Measurements from ENCODE around the gene DPP6. TPM values are rescaled to one million over a fixed set of nuclear protein-coding genes. Genes with fewer than 3 reads are reported as not detected.

The DPP6 gene
- total RNA-seq, 1 donor from 2014 or later, result not detected

GRCh38 chr7:154566877-154567276 is 514.7 kb downstream of the DPP6 start:
- TF ChIP-seq CTCF (IDR thresholded peaks at IDR 0.05), result no peak
- no peak for DNase-seq (ENCODE audit: low spot score in 2 of 2)

GRCh38 chr7:154568346-154568745 is 516.1 kb downstream of the DPP6 start:
- H3K4me3 ChIP-seq, result no peak overlapping the region
- H3K4me1 ChIP-seq, result no peaks in the 10 kb centered on the region
- H3K9me3 ChIP-seq, result no peaks in the 10 kb centered on the region
- no peak for TF ChIP-seq CTCF (IDR thresholded peaks at IDR 0.05)
- no peak overlapping the region for H3K27ac ChIP-seq
- H3K27me3 ChIP-seq, result no peaks in the 10 kb centered on the region
- H3K36me3 ChIP-seq, result no peaks in the 10 kb centered on the region
- intact Hi-C loops (cut with DNase I), result no loop called here
- no peak for DNase-seq (ENCODE audit: low spot score in 2 of 2)

More at GRCh38 chr7:154566877-154567276, 514.7 kb downstream of the DPP6 start:
- Histone ChIP-seq H3K36me3 (no peaks in the 10 kb centered on the region), H3K27ac (no peak overlapping the region), H3K27me3 (no peaks in the 10 kb centered on the region), H3K9me3 (no peaks in the 10 kb centered on the region), H3K4me3 (no peak overlapping the region), H3K4me1 (no peaks in the 10 kb centered on the region)
- intact Hi-C loops (cut with DNase I), result no loop called here

- H3K4me3 ChIP-seq, result no peak overlapping the region
- no peak for DNase-seq (ENCODE audit: low spot score in 2 of 2)
- H3K9me3 ChIP-seq, result no peaks in the 10 kb centered on the region
- intact Hi-C loops (cut with DNase I), result no loop called here
- TF ChIP-seq CTCF (IDR thresholded peaks at IDR 0.05), result no peak
- no peaks in the 10 kb centered on the region for H3K27me3 ChIP-seq
- no peak overlapping the region for H3K27ac ChIP-seq
- no peaks in the 10 kb centered on the region for H3K36me3 ChIP-seq
- no peaks in the 10 kb centered on the region for H3K4me1 ChIP-seq
Measured at GRCh38 chr7:154569916-154570315, 517.7 kb downstream of the DPP6 start.

- no peak for DNase-seq (ENCODE audit: low spot score in 2 of 2)
- Histone ChIP-seq H3K36me3 (no peaks in the 10 kb centered on the region), H3K4me1 (no peaks in the 10 kb centered on the region), H3K27me3 (no peaks in the 10 kb centered on the region), H3K27ac (no peak overlapping the region), H3K9me3 (no peaks in the 10 kb centered on the region), H3K4me3 (no peak overlapping the region)
- intact Hi-C loops (cut with DNase I), result no loop called here
- TF ChIP-seq CTCF (IDR thresholded peaks at IDR 0.05), result no peak
Measured at GRCh38 chr7:154571772-154572171, 519.6 kb downstream of the DPP6 start.

GRCh38 chr7:154574235-154574634 is 522.0 kb downstream of the DPP6 start:
- TF ChIP-seq CTCF (IDR thresholded peaks at IDR 0.05), result no peak
- intact Hi-C loops (cut with DNase I), result no loop called here
- H3K27me3 ChIP-seq, result no peaks in the 10 kb centered on the region
- H3K36me3 ChIP-seq, result no peaks in the 10 kb centered on the region
- no peaks in the 10 kb centered on the region for H3K4me1 ChIP-seq
- no peak overlapping the region for H3K27ac ChIP-seq
- DNase-seq (ENCODE audit: low spot score in 2 of 2), result no peak
- H3K4me3 ChIP-seq, result no peak overlapping the region
- no peaks in the 10 kb centered on the region for H3K9me3 ChIP-seq

GRCh38 chr7:154575497-154575896 is 523.3 kb downstream of the DPP6 start:
- no peak overlapping the region for H3K27ac ChIP-seq
- no peak for DNase-seq (ENCODE audit: low spot score in 2 of 2)
- no peak overlapping the region for H3K4me3 ChIP-seq
- intact Hi-C loops (cut with DNase I), result no loop called here
- no peaks in the 10 kb centered on the region for H3K9me3 ChIP-seq
- TF ChIP-seq CTCF (IDR thresholded peaks at IDR 0.05), result no peak
- no peaks in the 10 kb centered on the region for H3K36me3 ChIP-seq
- H3K27me3 ChIP-seq, result no peaks in the 10 kb centered on the region
- no peaks in the 10 kb centered on the region for H3K4me1 ChIP-seq
